ENCODE measurements around the gene C17orf107.

- TF ChIP-seq BHLHE40 (IDR thresholded peaks at IDR 0.05; ENCODE audit: borderline replicate concordance) (no peak), NFRKB (IDR thresholded peaks at IDR 0.05) (no peak), SP1 (IDR thresholded peaks at IDR 0.05) (no peak), ELF4 (IDR thresholded peaks at IDR 0.05) (no peak), SUZ12 (IDR thresholded peaks at IDR 0.05) (no peak), TARDBP (IDR thresholded peaks at IDR 0.05) (no peak), FOXA1 (IDR thresholded peaks at IDR 0.05) (no peak)
- TF ChIP-seq, protein P1, sequence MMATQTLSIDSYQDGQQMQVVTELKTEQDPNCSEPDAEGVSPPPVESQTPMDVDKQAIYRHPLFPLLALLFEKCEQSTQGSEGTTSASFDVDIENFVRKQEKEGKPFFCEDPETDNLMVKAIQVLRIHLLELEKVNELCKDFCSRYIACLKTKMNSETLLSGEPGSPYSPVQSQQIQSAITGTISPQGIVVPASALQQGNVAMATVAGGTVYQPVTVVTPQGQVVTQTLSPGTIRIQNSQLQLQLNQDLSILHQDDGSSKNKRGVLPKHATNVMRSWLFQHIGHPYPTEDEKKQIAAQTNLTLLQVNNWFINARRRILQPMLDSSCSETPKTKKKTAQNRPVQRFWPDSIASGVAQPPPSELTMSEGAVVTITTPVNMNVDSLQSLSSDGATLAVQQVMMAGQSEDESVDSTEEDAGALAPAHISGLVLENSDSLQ (IDR thresholded peaks at IDR 0.05) = no peak
These were observed 42.9 kb upstream of the C17orf107 start for GRCh38 chr17:4856271-4856936.

All from HEK293T (cell line).